ENCODE measurements around the gene PRG3. TPM values are rescaled to one million over a fixed set of nuclear protein-coding genes. Genes with fewer than 3 reads are reported as not detected.

PRG3 gene
- total RNA-seq, 1 experiment from 2014 or later: not detected

- Histone ChIP-seq H2BK12ac (ENCODE audit: insufficient read length, low read depth, low read length) (no peak overlapping the region), H3K9me3 (ENCODE audit: control insufficient read depth, low read depth, low read length) (no peaks in the 10 kb centered on the region), H4K91ac (ENCODE audit: insufficient read length, low read depth, low read length) (no peak overlapping the region), H3K9ac (ENCODE audit: extremely low read depth, insufficient read length, low read length) (no peak overlapping the region), H3K23me2 (ENCODE audit: insufficient read length, low read depth, low read length, poor library complexity, severe bottlenecking) (no peaks in the 10 kb centered on the region), H4K20me1 (ENCODE audit: control insufficient read depth, insufficient read depth, insufficient read length) (no peaks in the 10 kb centered on the region), H3K79me1 (ENCODE audit: insufficient read depth, low read depth, low read length, poor library complexity, severe bottlenecking) (no peaks in the 10 kb centered on the region), H3K79me2 (ENCODE audit: insufficient read depth, low read length) (no peaks in the 10 kb centered on the region), H3K27me3 (ENCODE audit: insufficient read depth, low read length) (no peaks in the 10 kb centered on the region; the same call in 1 of the 2 replicates), H3K27ac (ENCODE audit: insufficient read length, low read depth, low read length) (no peak overlapping the region), H3K4ac (ENCODE audit: low read depth, low read length) (no peak overlapping the region), H2BK5ac (ENCODE audit: insufficient read length, low read length) (no peak overlapping the region), H3K18ac (ENCODE audit: insufficient read length, low read depth, low read length) (no peak overlapping the region), H3K4me1 (ENCODE audit: insufficient read depth, low read length) (no peaks in the 10 kb centered on the region), H2BK20ac (ENCODE audit: low read depth, low read length, poor library complexity, severe bottlenecking) (no peak overlapping the region), H3K56ac (ENCODE audit: insufficient read length, low read depth, low read length) (no peak overlapping the region), H3K14ac (ENCODE audit: insufficient read depth, low read length) (no peak overlapping the region), H4K5ac (ENCODE audit: insufficient read length, low read depth, low read length) (no peak overlapping the region), H4K8ac (replicated peaks; ENCODE audit: insufficient read length, low read depth, low read length) (no peak overlapping the region), H2BK120ac (ENCODE audit: low read depth, low read length, poor library complexity, severe bottlenecking) (no peak overlapping the region), H3K23ac (ENCODE audit: insufficient read length, low read depth, low read length) (no peak overlapping the region), H2AFZ (ENCODE audit: low read length) (no peak overlapping the region), H3K4me2 (ENCODE audit: insufficient read depth, insufficient read length, low read length) (no peak overlapping the region), H2AK5ac (ENCODE audit: insufficient read length, low read length) (no peak overlapping the region), H2BK15ac (ENCODE audit: low read depth, low read length) (no peak overlapping the region), H3T11ph (ENCODE audit: low read length) (no peak overlapping the region)
- no peak for DNase-seq
- no peak for TF ChIP-seq CTCF (conservative IDR thresholded peaks at IDR 0.05)
- Mint-ChIP-seq H3K27me3 (ENCODE audit: low read depth) (peaks cover 35% of the 10 kb centered on the region), H3K27ac (peak overlapping the region in 1 of 3 experiments; percentile 33; a peak in 1 of 7 replicates), H3K36me3 (ENCODE audit: insufficient read depth in 1 of 3, low read depth in 3 of 3) (no peaks in the 10 kb centered on the region), H3K9me3 (no peaks in the 10 kb centered on the region), H3K4me1 (no peaks in the 10 kb centered on the region), H3K4me3 (no peak overlapping the region)
- WGBS (ENCODE audit: extremely low coverage, insufficient read length, low lambda C conversion rate): no CpG with 5 or more reads among the region's 4 CpGs
Observed at GRCh38 chr11:57392763-57393105, 11.8 kb upstream of the PRG3 start.

Data from H9 (cell line).